ENCODE results near the gene MYOZ3. TPM values are rescaled to one million over a fixed set of nuclear protein-coding genes. Genes with fewer than 3 reads are reported as not detected.

Gene MYOZ3
- total and polyA plus RNA-seq, 4 donors = 0.03 to 0.09 (median 0.04) TPM; not detected in 1

- H3K9ac ChIP-seq (ENCODE audit: low read depth in 1 of 2, low read length in 2 of 2) = no peak overlapping the region
- peaks cover 5 to 16% (median 12%) of the 10 kb centered on the region in 4 donors for H3K4me1 ChIP-seq (ENCODE audit: control insufficient read depth in 4 of 4, insufficient read depth in 4 of 4, low read length in 3 of 4)
- H3K9me3 ChIP-seq (ENCODE audit: control insufficient read depth in 4 of 4, low read length in 3 of 4) = no peaks in the 10 kb centered on the region
- TF ChIP-seq NR2F2 (IDR thresholded peaks at IDR 0.05) (no peak), RXRA (IDR thresholded peaks at IDR 0.05) (no peak), REST (IDR thresholded peaks at IDR 0.05) (no peak), YY1 (IDR thresholded peaks at IDR 0.05) (no peak), ZBTB33 (IDR thresholded peaks at IDR 0.05) (no peak), CTCF (IDR thresholded peaks at IDR 0.05; ENCODE audit: low read depth, low read length, missing input control) (no peak), TAF1 (conservative IDR thresholded peaks at IDR 0.05) (no peak), FOXA2 (IDR thresholded peaks at IDR 0.05) (no peak), GABPA (IDR thresholded peaks at IDR 0.05 in 1 of 2, conservative IDR thresholded peaks at IDR 0.05 in 1 of 2) (no peak), EGR1 (IDR thresholded peaks at IDR 0.05; ENCODE audit: low read depth in 2 of 2) (no peak), SP1 (IDR thresholded peaks at IDR 0.05) (no peak), RAD21 (IDR thresholded peaks at IDR 0.05) (no peak), FOXA1 (IDR thresholded peaks at IDR 0.05) (no peak), ATF3 (IDR thresholded peaks at IDR 0.05) (no peak), HNF4G (IDR thresholded peaks at IDR 0.05) (no peak), JUND (IDR thresholded peaks at IDR 0.05) (no peak), MAX (IDR thresholded peaks at IDR 0.05) (no peak), HNF4A (conservative IDR thresholded peaks at IDR 0.05) (no peak)
- 89% methylated on average over 10 of the region's 10 CpGs for WGBS
- no peak overlapping the region for H3K4me3 ChIP-seq (ENCODE audit: low read depth in 1 of 3, low read length in 3 of 3)
- no peak for DNase-seq (ENCODE audit: low spot score)
- no peaks in the 10 kb centered on the region for H3K27me3 ChIP-seq (ENCODE audit: control insufficient read depth in 4 of 4, insufficient read depth in 4 of 4, low read length in 3 of 4)
- H3K36me3 ChIP-seq (ENCODE audit: control insufficient read depth in 4 of 4, insufficient read depth in 3 of 4, low read depth in 1 of 4, low read length in 3 of 4) = no peaks in the 10 kb centered on the region
- H3K27ac ChIP-seq (ENCODE audit: low read depth in 1 of 2, low read length in 2 of 2) = no peak overlapping the region
Observed at GRCh38 chr5:150661821-150662596, 958 bp downstream of the MYOZ3 start.

Measured in liver (tissue), 9 donors.